ENCODE measurements around the gene TMEM33.

Gene TMEM33

DNA sequence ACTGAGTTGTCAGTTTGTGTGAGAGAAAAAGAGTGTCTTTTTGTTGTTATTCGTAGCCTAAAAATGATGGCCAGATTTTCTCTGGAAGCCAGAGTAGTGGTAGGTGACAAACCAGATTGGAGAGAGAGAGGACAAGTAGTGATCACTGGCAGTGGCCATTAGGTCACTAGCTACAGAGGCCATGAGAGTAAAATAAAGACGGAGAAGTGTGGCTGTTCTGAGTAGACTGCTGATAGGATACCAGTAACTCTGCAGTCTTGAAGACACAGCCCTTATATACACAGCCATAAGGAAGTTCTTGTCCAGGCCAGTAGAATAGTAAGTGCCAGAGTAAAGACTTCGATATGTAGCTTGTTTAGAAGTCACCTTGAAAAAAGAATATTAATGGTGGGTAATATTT is 62.8 kb downstream of the TMEM33 start:
- no peak for DNase-seq (ENCODE audit: low read depth)

- no peak for DNase-seq (ENCODE audit: low read depth)
These were observed 64.1 kb downstream of the TMEM33 start for GRCh38 chr4:41999321-41999720.

DNA sequence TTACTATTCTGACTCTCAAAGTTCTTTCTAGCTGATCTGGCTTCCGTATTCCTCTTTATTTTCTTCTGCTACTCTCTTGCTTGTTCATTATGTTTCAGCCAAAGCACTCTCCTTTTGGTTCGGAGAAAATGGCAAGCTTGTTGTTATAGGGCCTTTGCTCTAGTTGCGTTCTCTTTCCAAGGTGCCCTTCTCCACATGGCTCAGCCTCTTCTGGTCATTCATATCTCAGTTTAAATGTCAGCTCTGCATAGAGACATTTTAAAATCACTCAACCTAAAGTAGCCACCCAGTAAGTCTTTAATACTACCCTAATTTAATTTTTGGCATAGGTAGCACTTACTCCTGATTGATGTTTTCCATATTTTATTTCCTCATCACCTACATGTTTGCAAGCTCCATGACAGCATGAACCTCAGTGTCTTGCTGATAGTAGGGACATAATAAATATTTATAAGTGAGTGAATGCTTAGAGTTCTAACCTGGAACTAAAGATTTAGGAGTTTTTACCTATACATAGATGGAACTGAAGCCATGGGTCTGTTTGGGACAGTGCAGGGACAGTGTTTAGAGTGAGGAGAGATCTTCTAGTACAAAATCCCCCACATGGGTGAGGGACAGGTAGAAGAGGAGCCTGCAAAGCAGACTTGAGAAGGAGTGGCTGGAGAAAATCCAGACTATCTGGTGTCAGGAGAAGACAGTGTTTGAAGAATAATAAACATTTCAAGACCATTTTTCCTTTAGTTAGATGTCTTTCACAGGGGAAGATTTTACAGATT is 73.0 kb downstream of the TMEM33 start:
- no peak for DNase-seq (ENCODE audit: low read depth)
